Measurements from ENCODE around the gene KSR2.

KSR2 gene

DNA sequence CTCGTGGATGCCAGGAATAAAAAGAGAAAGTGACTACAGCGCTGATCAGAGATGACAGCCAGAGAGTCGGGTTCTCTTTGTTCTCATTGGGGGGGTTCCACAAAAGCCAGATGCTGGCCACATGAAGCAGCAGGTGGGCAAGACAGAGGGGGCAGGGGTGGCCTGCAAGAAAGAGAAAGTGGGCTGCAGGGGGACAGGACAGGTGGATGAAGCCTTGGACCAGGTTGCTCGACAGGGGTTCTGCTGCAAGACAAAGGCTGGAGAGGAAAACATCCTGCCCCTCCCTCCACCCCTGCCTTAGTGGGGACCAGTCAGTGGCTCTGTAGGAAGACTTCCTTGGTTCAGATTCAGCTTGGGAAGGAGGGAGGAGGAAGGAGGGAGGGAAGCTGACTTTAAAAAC, 126.2 kb downstream of the KSR2 start:
- TF ChIP-seq, protein P1, sequence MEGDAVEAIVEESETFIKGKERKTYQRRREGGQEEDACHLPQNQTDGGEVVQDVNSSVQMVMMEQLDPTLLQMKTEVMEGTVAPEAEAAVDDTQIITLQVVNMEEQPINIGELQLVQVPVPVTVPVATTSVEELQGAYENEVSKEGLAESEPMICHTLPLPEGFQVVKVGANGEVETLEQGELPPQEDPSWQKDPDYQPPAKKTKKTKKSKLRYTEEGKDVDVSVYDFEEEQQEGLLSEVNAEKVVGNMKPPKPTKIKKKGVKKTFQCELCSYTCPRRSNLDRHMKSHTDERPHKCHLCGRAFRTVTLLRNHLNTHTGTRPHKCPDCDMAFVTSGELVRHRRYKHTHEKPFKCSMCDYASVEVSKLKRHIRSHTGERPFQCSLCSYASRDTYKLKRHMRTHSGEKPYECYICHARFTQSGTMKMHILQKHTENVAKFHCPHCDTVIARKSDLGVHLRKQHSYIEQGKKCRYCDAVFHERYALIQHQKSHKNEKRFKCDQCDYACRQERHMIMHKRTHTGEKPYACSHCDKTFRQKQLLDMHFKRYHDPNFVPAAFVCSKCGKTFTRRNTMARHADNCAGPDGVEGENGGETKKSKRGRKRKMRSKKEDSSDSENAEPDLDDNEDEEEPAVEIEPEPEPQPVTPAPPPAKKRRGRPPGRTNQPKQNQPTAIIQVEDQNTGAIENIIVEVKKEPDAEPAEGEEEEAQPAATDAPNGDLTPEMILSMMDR (IDR thresholded peaks at IDR 0.05; ENCODE audit: low read depth, low read length) = no peak
- in situ Hi-C loops (cut with HindIII; ENCODE audit: low sequenced_read_pairs) = no loop called here
- H3K4me3 ChIP-seq (ENCODE audit: low read depth, low read length) = no peak overlapping the region
- DNase-seq (ENCODE audit: low read depth, low spot score) = no peak

DNA sequence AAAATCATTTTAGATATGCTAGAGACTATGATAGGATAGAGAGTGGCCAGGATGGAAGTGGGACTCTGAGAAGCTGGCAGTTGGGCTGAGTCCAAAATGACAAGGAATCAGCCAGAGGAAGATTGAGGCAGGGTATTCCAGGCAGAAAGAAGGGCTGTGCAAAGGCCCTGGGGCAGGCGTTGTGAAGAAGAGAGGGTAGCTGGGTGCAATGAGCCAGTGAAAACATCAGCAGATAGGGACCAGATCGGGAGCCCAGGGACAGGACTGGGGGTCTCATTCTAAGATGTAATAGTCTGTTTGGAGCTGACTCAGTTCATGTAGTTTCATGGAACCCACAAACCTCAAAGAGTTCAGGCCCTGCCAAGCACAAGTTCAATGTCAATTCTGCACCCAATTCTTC, 126.6 kb downstream of the KSR2 start:
- in situ Hi-C loops (cut with HindIII; ENCODE audit: low sequenced_read_pairs) = no loop called here
- no peak overlapping the region for H3K4me3 ChIP-seq (ENCODE audit: low read depth, low read length)
- TF ChIP-seq, protein P1 (IDR thresholded peaks at IDR 0.05; ENCODE audit: low read depth, low read length) = no peak
- DNase-seq (ENCODE audit: low read depth, low spot score) = no peak

DNA sequence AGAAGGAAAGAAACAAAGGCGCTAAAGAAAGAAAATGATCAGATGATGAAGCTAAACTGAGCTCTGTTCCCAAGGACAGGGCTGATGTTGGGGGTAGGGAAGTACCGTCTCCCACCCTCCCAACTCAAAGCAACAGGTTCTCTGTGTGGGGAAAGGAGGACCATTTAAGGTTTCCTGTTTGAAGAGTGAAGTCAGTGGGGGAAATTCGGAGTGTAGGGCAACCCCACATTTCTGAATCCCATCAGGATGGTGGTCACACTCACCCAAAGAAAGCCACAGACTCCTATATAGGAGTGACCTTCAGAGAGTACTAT, 131.1 kb downstream of the KSR2 start:
- TF ChIP-seq, protein P1 (IDR thresholded peaks at IDR 0.05; ENCODE audit: low read depth, low read length) = no peak
- in situ Hi-C loops (cut with HindIII; ENCODE audit: low sequenced_read_pairs) = no loop called here
- no peak for DNase-seq (ENCODE audit: low read depth, low spot score)

GRCh38 chr12:117836999-117837736, 131.6 kb downstream of the KSR2 start:
- DNase-seq (ENCODE audit: low read depth, low spot score) = peak; percentile 78
- in situ Hi-C loops (cut with HindIII; ENCODE audit: low sequenced_read_pairs) = no loop called here
- no peak overlapping the region for H3K4me3 ChIP-seq (ENCODE audit: low read depth, low read length)
- TF ChIP-seq, protein P1 (IDR thresholded peaks at IDR 0.05; ENCODE audit: low read depth, low read length) = peak; percentile 99

More for the DNA sequence above, 131.1 kb downstream of the KSR2 start:
- H3K4me3 ChIP-seq (ENCODE audit: low read depth, low read length) = no peak overlapping the region

GRCh38 chr12:117836476-117836875, 132.3 kb downstream of the KSR2 start:
- DNase-seq (ENCODE audit: low read depth, low spot score) = no peak
- in situ Hi-C loops (cut with HindIII; ENCODE audit: low sequenced_read_pairs) = no loop called here
- TF ChIP-seq, protein P1 (IDR thresholded peaks at IDR 0.05; ENCODE audit: low read depth, low read length) = no peak
- H3K4me3 ChIP-seq (ENCODE audit: low read depth, low read length) = no peak overlapping the region

GRCh38 chr12:117835156-117835555, 133.6 kb downstream of the KSR2 start:
- no peak for DNase-seq (ENCODE audit: low read depth, low spot score)
- H3K4me3 ChIP-seq (ENCODE audit: low read depth, low read length) = no peak overlapping the region
- in situ Hi-C loops (cut with HindIII; ENCODE audit: low sequenced_read_pairs) = no loop called here
- TF ChIP-seq, protein P1 (IDR thresholded peaks at IDR 0.05; ENCODE audit: low read depth, low read length) = no peak

Data from astrocyte of the spinal cord (primary cell).